ENCODE measurements around the gene ASB15.

Gene ASB15

GRCh38 chr7:123669485-123669884, 67.9 kb downstream of the ASB15 start:
- DNase-seq: no peak

- no peak for DNase-seq
These were observed 71.6 kb downstream of the ASB15 start for GRCh38 chr7:123673137-123673732.

- DNase-seq: no peak
These were observed 72.3 kb downstream of the ASB15 start for GRCh38 chr7:123673752-123674398.

DNA sequence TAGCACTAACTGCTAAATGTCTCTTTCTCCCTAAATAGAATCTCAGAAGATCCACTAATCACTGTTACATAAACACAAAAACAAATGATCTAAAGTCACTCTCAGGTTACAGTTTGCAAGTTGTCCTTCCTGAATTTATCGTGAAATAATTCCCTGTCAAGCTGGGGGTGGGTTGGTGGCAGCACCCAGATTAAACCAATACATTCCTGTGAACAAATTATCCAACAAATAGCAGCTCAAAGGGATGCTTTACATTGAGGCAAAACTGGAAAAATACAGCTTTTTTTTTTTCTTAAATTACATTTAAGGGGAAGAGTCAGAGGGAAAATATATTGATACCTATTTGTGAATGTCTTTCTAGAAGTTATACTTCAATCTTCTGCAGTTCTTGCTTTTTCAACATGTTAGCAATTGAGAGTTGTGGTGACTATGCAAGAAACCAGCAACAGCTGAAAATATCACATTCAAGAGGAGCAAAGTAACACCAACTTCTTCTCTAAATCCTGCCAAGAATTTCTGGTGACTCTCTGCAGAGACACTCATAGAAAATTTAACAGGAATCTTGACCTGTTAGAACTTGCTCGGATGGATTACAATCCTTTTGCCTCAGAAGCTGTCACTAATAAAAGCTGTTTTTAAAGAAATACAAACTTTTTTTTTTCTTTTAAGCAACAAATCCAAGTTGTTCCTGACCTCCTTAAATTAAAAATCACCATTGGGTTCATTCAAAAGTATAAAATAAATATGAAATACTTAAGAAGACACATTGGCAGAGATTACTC, 73.0 kb downstream of the ASB15 start:
- no peak for DNase-seq

DNA sequence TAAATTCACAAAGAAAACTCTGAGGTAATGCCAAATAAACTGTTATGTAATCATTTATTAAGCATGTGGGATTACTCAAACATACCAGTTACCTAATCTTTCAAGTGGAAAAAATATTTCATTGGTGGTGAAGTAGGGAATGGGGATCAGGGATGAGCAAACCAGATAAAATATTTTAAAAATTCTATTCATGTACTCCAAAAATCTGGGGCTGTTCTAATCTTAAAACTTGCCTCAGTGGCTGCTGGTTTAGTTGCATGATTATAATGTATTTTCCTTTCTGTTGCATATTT, 73.5 kb downstream of the ASB15 start:
- no peak for DNase-seq

DNA sequence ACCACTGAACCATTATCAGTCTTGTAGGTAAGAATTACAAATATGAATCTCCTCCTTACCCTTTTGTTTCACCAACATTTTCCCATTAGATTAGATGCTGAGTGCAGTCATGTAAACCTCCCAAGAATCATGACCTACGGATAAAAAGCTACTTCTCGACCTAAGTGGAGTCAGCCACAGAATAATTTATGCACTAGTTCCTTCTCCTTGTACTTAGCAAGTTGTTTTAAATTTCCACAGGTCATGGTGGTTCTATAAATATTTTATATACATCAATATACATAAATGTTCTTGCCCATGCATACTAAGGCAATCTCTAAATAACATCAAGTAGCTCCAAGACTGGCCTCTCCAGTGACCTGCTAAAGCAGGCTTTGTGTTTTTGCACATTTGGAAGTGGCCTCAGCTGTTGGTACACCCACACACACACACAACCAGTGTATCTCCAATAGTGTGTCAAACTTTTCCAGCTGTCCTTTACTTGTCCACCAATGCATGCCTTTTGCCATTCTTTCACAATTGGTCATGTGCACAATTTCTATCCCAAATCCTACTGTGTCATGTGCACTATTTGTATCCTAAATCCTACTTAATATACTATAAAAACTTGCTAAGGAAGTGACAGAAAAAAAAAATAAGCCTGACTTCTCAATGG, 75.6 kb downstream of the ASB15 start:
- DNase-seq: no peak

DNA sequence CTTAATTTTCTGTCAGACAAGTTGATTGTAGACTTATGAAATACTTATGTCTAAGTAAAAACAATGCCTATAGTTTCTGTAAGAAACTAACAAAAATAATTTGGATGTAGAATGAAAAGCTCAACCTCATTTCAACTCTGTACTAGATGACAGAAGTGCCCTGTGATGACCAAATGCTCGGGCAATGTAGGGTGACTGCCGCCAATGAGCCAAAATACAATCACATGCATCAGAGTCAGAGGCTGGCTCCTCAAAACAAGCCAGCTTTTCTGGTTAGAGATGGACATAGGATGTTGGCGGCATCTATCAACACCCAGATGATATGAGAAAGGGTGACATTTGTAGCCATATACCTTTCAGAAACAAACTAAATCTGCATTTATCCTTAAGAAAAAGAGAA, 78.0 kb downstream of the ASB15 start:
- DNase-seq: no peak

- DNase-seq: no peak
These were observed 79.0 kb downstream of the ASB15 start for GRCh38 chr7:123680580-123680979.

DNA sequence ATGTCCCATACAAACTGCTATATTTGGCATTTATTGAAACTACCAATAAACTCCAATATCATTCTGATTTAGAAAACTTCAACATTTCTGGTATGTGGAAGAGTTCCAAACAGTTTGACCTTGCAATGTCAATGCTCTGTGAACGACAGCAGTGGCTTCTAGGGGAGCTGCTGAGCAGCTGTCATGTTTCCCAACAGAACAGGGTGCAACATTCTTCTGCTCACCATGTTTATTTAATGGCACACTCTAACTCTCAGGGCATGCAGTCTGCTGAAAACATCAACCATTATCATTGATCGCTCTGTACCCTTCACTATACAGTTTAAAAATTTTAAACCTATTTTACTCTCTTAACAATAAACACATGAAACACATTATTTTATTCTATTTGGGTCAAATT, 79.9 kb downstream of the ASB15 start:
- no peak for DNase-seq

GRCh38 chr7:123682690-123683089, 81.1 kb downstream of the ASB15 start:
- DNase-seq: peak; percentile 16

- DNase-seq: no peak
These were observed 85.5 kb downstream of the ASB15 start for GRCh38 chr7:123687161-123687560.

GRCh38 chr7:123687727-123688126, 86.1 kb downstream of the ASB15 start:
- no peak for DNase-seq

All from NCI-H1436 (cell line).